Mucosa of stomach (tissue), 1 donor: ENCODE measurements around the gene PNPO.
"Not testable (repeated sequence)": the region's sequence is repeated elsewhere in the genome, so short reads cannot be mapped to it uniquely, and the experiment has no call there.

Experiments used
- H3K27me3 ChIP-seq: one replicate; pipeline ENCODE4 v1.7.0; 2013; ENCODE audit warnings: mild to moderate bottlenecking, low read length; ENCODE audit not compliant: control insufficient read depth, insufficient read depth
- H3K36me3 ChIP-seq: one replicate; pipeline ENCODE4 v1.7.0; 2013; ENCODE audit warnings: low read length; ENCODE audit not compliant: control insufficient read depth, insufficient read depth
- H3K4me1 ChIP-seq: one replicate; pipeline ENCODE4 v1.7.0; 2013; ENCODE audit warnings: mild to moderate bottlenecking, low read length; ENCODE audit not compliant: control insufficient read depth, insufficient read depth
- H3K4me3 ChIP-seq: one replicate; pipeline ENCODE4 v1.7.0; 2013; ENCODE audit warnings: low read length
- H3K9ac ChIP-seq: one replicate; pipeline ENCODE4 v1.7.0; 2013; ENCODE audit warnings: mild to moderate bottlenecking, low read length, moderate library complexity
- H3K9me3 ChIP-seq: one replicate; pipeline ENCODE4 v1.7.0; 2013; ENCODE audit warnings: mild to moderate bottlenecking, low read length, moderate library complexity; ENCODE audit not compliant: control insufficient read depth
- donor health status: Pancreatic carcinoma.

The PNPO gene

GRCh38 chr17:47987240-47987835 is 46.0 kb downstream of the PNPO start:
- H3K4me1 ChIP-seq: peaks cover 29% of the 10 kb centered on the region
- H3K27me3 ChIP-seq: no peaks in the 10 kb centered on the region
- H3K4me3 ChIP-seq: no peak overlapping the region
- peak overlapping the region; percentile 9 for H3K9ac ChIP-seq
- H3K36me3 ChIP-seq: no peaks in the 10 kb centered on the region
- no peaks in the 10 kb centered on the region for H3K9me3 ChIP-seq

- H3K9me3 ChIP-seq, H3K36me3 ChIP-seq, H3K9ac ChIP-seq, H3K27me3 ChIP-seq, H3K4me3 ChIP-seq: not testable (repeated sequence)
- peaks cover 18% of the 10 kb centered on the region for H3K4me1 ChIP-seq
Observed at GRCh38 chr17:47988445-47988844, 47.1 kb downstream of the PNPO start.

GRCh38 chr17:47989159-47989558 is 47.8 kb downstream of the PNPO start:
- Histone ChIP-seq H3K27me3 (no peaks in the 10 kb centered on the region), H3K36me3 (no peaks in the 10 kb centered on the region), H3K4me3 (no peak overlapping the region), H3K9ac (no peak overlapping the region), H3K4me1 (peaks cover 17% of the 10 kb centered on the region), H3K9me3 (no peaks in the 10 kb centered on the region)

- Histone ChIP-seq H3K9me3 (no peaks in the 10 kb centered on the region), H3K4me1 (peaks cover 17% of the 10 kb centered on the region), H3K36me3 (no peaks in the 10 kb centered on the region), H3K4me3 (no peak overlapping the region), H3K9ac (no peak overlapping the region), H3K27me3 (no peaks in the 10 kb centered on the region)
Observed at GRCh38 chr17:47989700-47990099, 48.3 kb downstream of the PNPO start.

- Histone ChIP-seq H3K4me1 (peaks cover 17% of the 10 kb centered on the region), H3K9ac (no peak overlapping the region), H3K9me3 (no peaks in the 10 kb centered on the region), H3K27me3 (no peaks in the 10 kb centered on the region), H3K36me3 (no peaks in the 10 kb centered on the region), H3K4me3 (no peak overlapping the region)
Observed at GRCh38 chr17:47990962-47991731, 49.8 kb downstream of the PNPO start.

GRCh38 chr17:47992216-47992615 is 50.8 kb downstream of the PNPO start:
- Histone ChIP-seq H3K36me3 (no peaks in the 10 kb centered on the region), H3K4me3 (no peak overlapping the region), H3K4me1 (peaks cover 12% of the 10 kb centered on the region), H3K9me3 (no peaks in the 10 kb centered on the region), H3K9ac (no peak overlapping the region), H3K27me3 (no peaks in the 10 kb centered on the region)

GRCh38 chr17:47993031-47993564 is 51.7 kb downstream of the PNPO start:
- peaks cover 6% of the 10 kb centered on the region for H3K4me1 ChIP-seq
- no peaks in the 10 kb centered on the region for H3K9me3 ChIP-seq
- H3K9ac ChIP-seq: no peak overlapping the region

GRCh38 chr17:47993964-47994363 is 52.6 kb downstream of the PNPO start:
- H3K36me3 ChIP-seq: no peaks in the 10 kb centered on the region
- H3K27me3 ChIP-seq: no peaks in the 10 kb centered on the region
- H3K9me3 ChIP-seq: no peaks in the 10 kb centered on the region
- H3K9ac ChIP-seq: no peak overlapping the region
- peaks cover 6% of the 10 kb centered on the region for H3K4me1 ChIP-seq
- no peak overlapping the region for H3K4me3 ChIP-seq

More at GRCh38 chr17:47993031-47993564, 51.7 kb downstream of the PNPO start:
- no peak overlapping the region for H3K4me3 ChIP-seq
- no peaks in the 10 kb centered on the region for H3K36me3 ChIP-seq
- no peaks in the 10 kb centered on the region for H3K27me3 ChIP-seq

- Histone ChIP-seq H3K9ac (no peak overlapping the region), H3K27me3 (no peaks in the 10 kb centered on the region), H3K36me3 (no peaks in the 10 kb centered on the region), H3K4me1 (peaks cover under 1% of the 10 kb centered on the region), H3K4me3 (no peak overlapping the region), H3K9me3 (no peaks in the 10 kb centered on the region)
Observed at GRCh38 chr17:47994724-47995123, 53.4 kb downstream of the PNPO start.

- Histone ChIP-seq H3K9ac (no peak overlapping the region), H3K9me3 (no peaks in the 10 kb centered on the region), H3K4me3 (no peak overlapping the region)
Observed at GRCh38 chr17:47995241-47995935, 54.0 kb downstream of the PNPO start.

GRCh38 chr17:47996201-47996600 is 54.8 kb downstream of the PNPO start:
- Histone ChIP-seq H3K9ac (no peak overlapping the region), H3K4me3 (no peak overlapping the region), H3K36me3 (no peaks in the 10 kb centered on the region), H3K27me3 (no peaks in the 10 kb centered on the region), H3K9me3 (no peaks in the 10 kb centered on the region), H3K4me1 (no peaks in the 10 kb centered on the region)

More at GRCh38 chr17:47995241-47995935, 54.0 kb downstream of the PNPO start:
- Histone ChIP-seq H3K4me1 (no peaks in the 10 kb centered on the region), H3K27me3 (no peaks in the 10 kb centered on the region), H3K36me3 (no peaks in the 10 kb centered on the region)

GRCh38 chr17:47997586-47997985 is 56.2 kb downstream of the PNPO start:
- Histone ChIP-seq H3K9me3 (no peaks in the 10 kb centered on the region), H3K4me3 (no peak overlapping the region), H3K4me1 (peaks cover 5% of the 10 kb centered on the region), H3K9ac (no peak overlapping the region), H3K27me3 (no peaks in the 10 kb centered on the region), H3K36me3 (no peaks in the 10 kb centered on the region)
